ENCODE data around the gene ZNF750. TPM values are rescaled to one million over a fixed set of nuclear protein-coding genes. Genes with fewer than 3 reads are reported as not detected.

ZNF750 gene
- total RNA-seq, 1 donor from 2014 or later = 83.0 TPM

DNA sequence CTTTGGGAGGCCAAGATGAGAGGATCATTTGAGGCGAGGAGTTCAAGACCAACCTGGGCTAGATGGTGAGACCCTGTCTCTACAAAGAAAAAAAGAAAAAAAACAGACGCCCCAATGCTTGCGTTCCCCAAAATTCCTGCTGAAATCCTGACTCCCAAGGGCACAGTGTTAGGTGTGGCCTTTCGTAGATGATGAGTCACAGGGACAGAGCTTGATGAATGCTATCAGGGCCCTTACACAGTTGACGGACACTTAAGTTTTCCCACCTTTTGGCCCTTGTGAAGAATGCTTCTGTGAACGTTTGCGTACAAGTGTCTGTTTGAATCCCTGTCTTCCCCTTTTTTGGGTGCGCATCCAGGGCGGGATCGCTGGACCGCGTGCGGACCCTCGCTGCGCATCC, 16.5 kb upstream of the ZNF750 start:
- TF ChIP-seq POLR2A (IDR thresholded peaks at IDR 0.05) (no peak), POLR2AphosphoS5 (IDR thresholded peaks at IDR 0.05; ENCODE audit: insufficient read depth in 1 of 2, low read depth in 1 of 2) (no peak)
- TF ChIP-seq, protein P1, sequence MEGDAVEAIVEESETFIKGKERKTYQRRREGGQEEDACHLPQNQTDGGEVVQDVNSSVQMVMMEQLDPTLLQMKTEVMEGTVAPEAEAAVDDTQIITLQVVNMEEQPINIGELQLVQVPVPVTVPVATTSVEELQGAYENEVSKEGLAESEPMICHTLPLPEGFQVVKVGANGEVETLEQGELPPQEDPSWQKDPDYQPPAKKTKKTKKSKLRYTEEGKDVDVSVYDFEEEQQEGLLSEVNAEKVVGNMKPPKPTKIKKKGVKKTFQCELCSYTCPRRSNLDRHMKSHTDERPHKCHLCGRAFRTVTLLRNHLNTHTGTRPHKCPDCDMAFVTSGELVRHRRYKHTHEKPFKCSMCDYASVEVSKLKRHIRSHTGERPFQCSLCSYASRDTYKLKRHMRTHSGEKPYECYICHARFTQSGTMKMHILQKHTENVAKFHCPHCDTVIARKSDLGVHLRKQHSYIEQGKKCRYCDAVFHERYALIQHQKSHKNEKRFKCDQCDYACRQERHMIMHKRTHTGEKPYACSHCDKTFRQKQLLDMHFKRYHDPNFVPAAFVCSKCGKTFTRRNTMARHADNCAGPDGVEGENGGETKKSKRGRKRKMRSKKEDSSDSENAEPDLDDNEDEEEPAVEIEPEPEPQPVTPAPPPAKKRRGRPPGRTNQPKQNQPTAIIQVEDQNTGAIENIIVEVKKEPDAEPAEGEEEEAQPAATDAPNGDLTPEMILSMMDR (IDR thresholded peaks at IDR 0.05) = no peak
- peaks cover 15% of the 10 kb centered on the region for H3K4me1 ChIP-seq
- H3K27ac ChIP-seq = no peak overlapping the region
- intact Hi-C loops (cut with DNase I) = no loop called here
- H3K36me3 ChIP-seq = no peaks in the 10 kb centered on the region
- DNase-seq (ENCODE audit: extremely low spot score in 2 of 2) = no peak
- no peaks in the 10 kb centered on the region for H3K9me3 ChIP-seq
- H3K27me3 ChIP-seq = no peaks in the 10 kb centered on the region
- no peak overlapping the region for H3K4me3 ChIP-seq

DNA sequence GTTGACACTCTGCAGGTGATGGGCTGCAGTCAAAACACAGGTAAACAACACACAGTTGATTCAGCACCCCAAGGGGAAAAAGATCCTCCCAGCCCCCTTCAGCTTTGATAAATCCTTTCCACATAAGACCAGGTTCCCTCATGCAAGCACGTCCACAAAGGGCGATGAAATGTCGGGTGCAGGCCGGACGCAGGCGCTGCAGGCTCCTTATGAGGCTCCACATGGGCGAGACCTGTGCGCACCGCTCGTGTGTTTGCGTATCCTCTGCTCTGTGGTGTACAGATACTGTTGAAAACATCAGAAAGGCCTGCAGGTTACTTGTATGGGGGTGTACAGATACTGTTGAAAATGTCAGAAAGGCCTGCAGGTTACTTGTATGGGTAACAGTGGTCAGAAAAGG, 14.4 kb upstream of the ZNF750 start:
- H3K27me3 ChIP-seq = no peaks in the 10 kb centered on the region
- no peaks in the 10 kb centered on the region for H3K9me3 ChIP-seq
- H3K4me1 ChIP-seq = peaks cover 5% of the 10 kb centered on the region
- TF ChIP-seq POLR2AphosphoS5 (IDR thresholded peaks at IDR 0.05; ENCODE audit: insufficient read depth in 1 of 2, low read depth in 1 of 2) (no peak), POLR2A (IDR thresholded peaks at IDR 0.05) (no peak)
- TF ChIP-seq, protein P1 (IDR thresholded peaks at IDR 0.05) = no peak
- no peaks in the 10 kb centered on the region for H3K36me3 ChIP-seq
- no peak for DNase-seq (ENCODE audit: extremely low spot score in 2 of 2)
- no peak overlapping the region for H3K27ac ChIP-seq
- intact Hi-C loops (cut with DNase I) = no loop called here
- no peak overlapping the region for H3K4me3 ChIP-seq

DNA sequence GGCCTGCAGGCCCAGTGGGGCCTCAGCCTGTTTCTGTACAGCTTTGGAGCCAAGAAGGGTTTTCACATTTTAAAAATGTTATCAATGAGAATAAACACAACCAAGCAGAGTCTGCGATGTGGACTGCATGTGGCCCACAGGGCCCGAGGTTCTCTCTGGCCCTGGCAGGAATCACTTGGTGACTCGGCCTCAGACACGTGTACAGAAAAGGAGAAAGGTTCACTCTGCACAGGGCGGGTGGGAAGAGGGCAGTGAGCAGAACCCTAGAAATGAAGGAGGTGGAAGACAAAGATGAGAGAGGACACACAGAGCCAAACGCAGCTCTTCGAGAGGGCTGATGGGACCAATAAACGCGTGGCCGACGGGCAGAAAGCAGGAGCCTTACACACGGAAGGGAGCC, 11.6 kb upstream of the ZNF750 start:
- Histone ChIP-seq H3K4me1 (peaks cover 14% of the 10 kb centered on the region), H3K27ac (no peak overlapping the region), H3K9me3 (no peaks in the 10 kb centered on the region), H3K4me3 (no peak overlapping the region), H3K27me3 (no peaks in the 10 kb centered on the region), H3K36me3 (no peaks in the 10 kb centered on the region)
- no peak for TF ChIP-seq POLR2AphosphoS5 (IDR thresholded peaks at IDR 0.05; ENCODE audit: insufficient read depth in 1 of 2, low read depth in 1 of 2)
- no peak for TF ChIP-seq POLR2A (IDR thresholded peaks at IDR 0.05)
- TF ChIP-seq, protein P1 (IDR thresholded peaks at IDR 0.05) = no peak
- DNase-seq (ENCODE audit: extremely low spot score in 2 of 2) = no peak
- intact Hi-C loops (cut with DNase I) = no loop called here

DNA sequence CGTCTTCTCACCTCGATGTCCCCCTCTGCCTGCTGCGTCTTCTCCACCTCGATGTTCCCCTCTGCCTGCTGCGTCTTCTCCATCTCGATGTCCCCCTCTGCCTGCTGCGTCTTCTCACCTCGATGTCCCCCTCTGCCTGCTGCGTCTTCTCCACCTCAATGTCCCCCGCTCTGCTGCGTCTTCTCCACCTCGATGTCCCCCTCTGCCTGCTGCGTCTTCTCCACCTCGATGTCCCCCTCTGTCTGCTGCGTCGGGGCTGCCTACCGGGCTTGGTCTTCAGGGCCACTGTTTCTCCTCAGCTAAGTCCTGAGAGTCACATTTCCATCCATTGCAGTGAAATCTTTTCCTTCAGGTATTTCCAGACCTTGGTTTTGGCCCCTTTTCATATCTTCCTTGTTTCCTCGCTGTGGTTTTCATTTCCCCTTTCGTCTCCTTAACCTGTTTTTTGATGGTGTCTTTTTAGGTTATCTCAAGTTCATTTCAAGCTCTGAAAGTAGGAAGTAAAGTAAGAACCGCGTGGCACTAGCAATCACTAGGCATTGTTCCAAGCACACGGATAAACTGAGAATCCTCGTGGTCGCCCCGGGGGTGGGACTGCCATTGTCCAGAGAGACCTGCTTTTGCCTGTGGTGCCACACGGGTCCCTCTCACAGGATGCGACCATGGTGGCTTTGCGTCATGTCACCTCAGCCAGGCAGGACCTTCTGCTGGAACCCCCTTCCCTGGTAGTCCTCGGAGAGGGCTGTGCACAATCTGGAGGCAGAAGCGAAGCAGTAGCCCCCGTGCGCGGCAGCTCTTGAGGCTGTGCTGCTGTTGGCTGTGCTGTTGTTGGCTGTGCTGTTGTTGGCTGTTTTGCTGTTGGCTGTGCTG, 9.5 kb upstream of the ZNF750 start:
- no peak overlapping the region for H3K27ac ChIP-seq
- no peaks in the 10 kb centered on the region for H3K27me3 ChIP-seq
- no peak for DNase-seq (ENCODE audit: extremely low spot score in 2 of 2)
- H3K4me3 ChIP-seq = no peak overlapping the region
- TF ChIP-seq, protein P1 (IDR thresholded peaks at IDR 0.05) = no peak
- TF ChIP-seq POLR2AphosphoS5 (IDR thresholded peaks at IDR 0.05; ENCODE audit: insufficient read depth in 1 of 2, low read depth in 1 of 2) = no peak
- no peak for TF ChIP-seq POLR2A (IDR thresholded peaks at IDR 0.05)
- intact Hi-C loops (cut with DNase I) = loop anchor here (5.0 kb wide), 1 partner anchor 52 kb away; no protein-coding TSS in a partner anchor
- H3K9me3 ChIP-seq = no peaks in the 10 kb centered on the region
- peaks cover 14% of the 10 kb centered on the region for H3K4me1 ChIP-seq
- H3K36me3 ChIP-seq = no peaks in the 10 kb centered on the region

DNA sequence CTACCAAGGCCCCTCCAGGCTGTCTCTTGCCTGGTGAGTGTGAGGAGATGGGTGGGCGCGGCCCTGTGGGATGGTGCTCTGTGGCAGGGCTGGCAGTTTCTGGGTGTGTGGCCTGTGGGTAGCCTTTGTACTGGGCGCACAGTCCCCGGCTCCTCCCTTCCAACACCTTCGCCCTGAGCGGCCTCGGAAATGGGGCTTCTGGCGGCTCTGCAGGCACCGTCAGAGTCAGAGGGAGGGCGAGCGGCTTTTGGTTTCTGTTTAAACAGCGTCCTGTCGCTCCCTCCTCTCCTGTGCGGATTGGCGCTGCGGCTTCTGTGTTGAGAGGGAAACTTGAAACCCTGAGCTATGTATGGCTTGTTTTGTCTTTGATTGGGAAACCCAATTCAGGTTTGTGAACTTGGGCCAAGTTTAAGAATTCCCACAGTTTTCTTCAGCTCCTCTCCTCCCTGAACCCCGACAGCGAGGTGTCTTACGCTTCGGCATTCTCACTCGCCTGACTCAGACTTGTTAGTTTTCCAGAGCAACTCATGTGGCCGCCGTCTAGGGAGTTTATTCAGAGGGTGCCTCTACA, 8.3 kb upstream of the ZNF750 start:
- Histone ChIP-seq H3K36me3 (no peaks in the 10 kb centered on the region), H3K27me3 (no peaks in the 10 kb centered on the region), H3K9me3 (no peaks in the 10 kb centered on the region), H3K4me1 (peaks cover 14% of the 10 kb centered on the region), H3K27ac (peak overlapping the region; percentile 57), H3K4me3 (peak overlapping the region; percentile 26 to 40)
- intact Hi-C loops (cut with DNase I) = loop anchor here (5.0 kb wide), 1 partner anchor 51 kb away; no protein-coding TSS in a partner anchor
- TF ChIP-seq POLR2AphosphoS5 (IDR thresholded peaks at IDR 0.05; ENCODE audit: insufficient read depth in 1 of 2, low read depth in 1 of 2) = peak in 1 of 2 donors; percentile 65
- no peak for TF ChIP-seq POLR2A (IDR thresholded peaks at IDR 0.05)
- DNase-seq (ENCODE audit: extremely low spot score in 2 of 2) = no peak
